ENCODE results near the gene MPHOSPH9. TPM values are rescaled to one million over a fixed set of nuclear protein-coding genes. Genes with fewer than 3 reads are reported as not detected.

MPHOSPH9 gene
- total RNA-seq, 1 experiment from 2014 or later, result 43.1 TPM

DNA sequence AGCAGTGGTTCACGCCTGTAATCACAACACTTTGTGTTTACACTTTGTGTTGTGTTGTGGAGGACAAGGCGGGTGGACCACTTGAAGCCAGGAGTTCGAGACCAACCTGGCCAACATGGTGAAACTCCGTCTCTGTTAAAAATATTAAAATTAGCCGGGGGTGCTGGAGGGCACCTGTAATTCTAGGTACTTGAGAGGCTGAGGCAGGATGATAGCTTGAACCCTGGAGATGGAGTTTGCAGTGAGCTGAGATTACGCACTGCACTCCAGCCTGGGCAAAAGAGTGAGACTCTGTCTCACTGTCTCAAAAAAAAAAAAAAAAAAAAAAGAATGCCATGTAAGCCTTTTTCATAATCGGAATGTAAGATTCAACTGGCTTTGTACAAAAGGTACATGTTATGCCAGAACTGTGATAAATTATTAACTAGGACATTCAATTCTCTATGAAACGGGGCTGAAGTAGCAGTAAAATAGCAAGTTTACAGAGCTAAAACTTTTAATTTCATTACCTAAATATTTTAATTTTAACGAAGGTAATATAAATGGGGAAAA, 68.2 kb downstream of the MPHOSPH9 start:
- Mint-ChIP-seq H3K9me3 (ENCODE audit: unreplicated experiment) (no peaks in the 10 kb centered on the region), H3K27me3 (ENCODE audit: insufficient read depth, unreplicated experiment) (no peaks in the 10 kb centered on the region), H3K4me1 (ENCODE audit: low read depth, unreplicated experiment) (peaks cover 10% of the 10 kb centered on the region), H3K4me3 (ENCODE audit: unreplicated experiment) (no peak overlapping the region), H3K36me3 (ENCODE audit: insufficient read depth, unreplicated experiment) (peaks cover 11% of the 10 kb centered on the region), H3K27ac (ENCODE audit: unreplicated experiment) (no peak overlapping the region)
- POLR2A ChIA-PET, result no interaction called here
- Histone ChIP-seq H3K4me1 (peaks cover 7% of the 10 kb centered on the region; the same call in 1 of the 2 replicates), H3K27me3 (replicated peaks; ENCODE audit: control insufficient read depth, insufficient read depth, low read length) (no peaks in the 10 kb centered on the region), H3K9me3 (no peaks in the 10 kb centered on the region), H3K36me3 (ENCODE audit: control insufficient read depth, insufficient read depth, low read length) (no peaks in the 10 kb centered on the region), H3K4me3 (ENCODE audit: low read depth, low read length) (no peak overlapping the region)
- DNase-seq, result no peak
- intact Hi-C loops (cut with micrococcal nuclease; ENCODE audit: unreplicated experiment), result loop anchor here (5.0 kb wide), 1 partner anchor 58 kb away; no protein-coding TSS in a partner anchor
- CTCF ChIA-PET, result no interaction called here
- TF ChIP-seq, protein P1, sequence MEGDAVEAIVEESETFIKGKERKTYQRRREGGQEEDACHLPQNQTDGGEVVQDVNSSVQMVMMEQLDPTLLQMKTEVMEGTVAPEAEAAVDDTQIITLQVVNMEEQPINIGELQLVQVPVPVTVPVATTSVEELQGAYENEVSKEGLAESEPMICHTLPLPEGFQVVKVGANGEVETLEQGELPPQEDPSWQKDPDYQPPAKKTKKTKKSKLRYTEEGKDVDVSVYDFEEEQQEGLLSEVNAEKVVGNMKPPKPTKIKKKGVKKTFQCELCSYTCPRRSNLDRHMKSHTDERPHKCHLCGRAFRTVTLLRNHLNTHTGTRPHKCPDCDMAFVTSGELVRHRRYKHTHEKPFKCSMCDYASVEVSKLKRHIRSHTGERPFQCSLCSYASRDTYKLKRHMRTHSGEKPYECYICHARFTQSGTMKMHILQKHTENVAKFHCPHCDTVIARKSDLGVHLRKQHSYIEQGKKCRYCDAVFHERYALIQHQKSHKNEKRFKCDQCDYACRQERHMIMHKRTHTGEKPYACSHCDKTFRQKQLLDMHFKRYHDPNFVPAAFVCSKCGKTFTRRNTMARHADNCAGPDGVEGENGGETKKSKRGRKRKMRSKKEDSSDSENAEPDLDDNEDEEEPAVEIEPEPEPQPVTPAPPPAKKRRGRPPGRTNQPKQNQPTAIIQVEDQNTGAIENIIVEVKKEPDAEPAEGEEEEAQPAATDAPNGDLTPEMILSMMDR (IDR thresholded peaks at IDR 0.05; ENCODE audit: insufficient read depth in 1 of 2, low read depth in 1 of 2, low read length in 1 of 2, severe bottlenecking in 1 of 2, unreplicated experiment in 1 of 2), result no peak
- no TSS peak for BruUV-seq (replicated peaks)

DNA sequence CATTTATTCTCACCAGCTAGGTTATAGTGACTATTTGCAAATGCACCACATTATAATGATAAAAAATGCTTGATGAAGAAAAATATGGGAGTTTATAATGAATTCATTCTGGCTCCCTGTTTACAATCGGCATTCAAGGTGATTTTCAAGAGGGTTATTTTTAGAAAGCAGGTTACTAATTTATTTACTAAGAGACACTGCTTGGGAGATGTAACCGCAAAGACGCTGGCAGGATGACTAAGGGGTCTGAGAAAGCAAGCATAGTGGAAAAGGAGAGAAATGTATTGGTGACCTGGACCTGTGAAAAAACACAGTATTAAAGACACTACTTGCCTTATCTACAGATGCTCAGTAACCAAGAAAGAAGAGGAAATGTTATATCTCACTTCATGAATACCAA, 68.7 kb downstream of the MPHOSPH9 start:
- Histone ChIP-seq H3K4me1 (peaks cover 7% of the 10 kb centered on the region; the same call in 1 of the 2 replicates), H3K9me3 (no peaks in the 10 kb centered on the region), H3K4me3 (ENCODE audit: low read depth, low read length) (no peak overlapping the region), H3K36me3 (ENCODE audit: control insufficient read depth, insufficient read depth, low read length) (no peaks in the 10 kb centered on the region), H3K27me3 (replicated peaks; ENCODE audit: control insufficient read depth, insufficient read depth, low read length) (no peaks in the 10 kb centered on the region)
- POLR2A ChIA-PET, result no interaction called here
- no peak overlapping the region for H3K27ac Mint-ChIP-seq (ENCODE audit: unreplicated experiment)
- no peak for DNase-seq
- peaks cover 11% of the 10 kb centered on the region for H3K36me3 Mint-ChIP-seq (ENCODE audit: insufficient read depth, unreplicated experiment)
- no peaks in the 10 kb centered on the region for H3K9me3 Mint-ChIP-seq (ENCODE audit: unreplicated experiment)
- H3K4me3 Mint-ChIP-seq (ENCODE audit: unreplicated experiment), result no peak overlapping the region
- TF ChIP-seq, protein P1 (IDR thresholded peaks at IDR 0.05; ENCODE audit: insufficient read depth in 1 of 2, low read depth in 1 of 2, low read length in 1 of 2, severe bottlenecking in 1 of 2, unreplicated experiment in 1 of 2), result no peak
- no peaks in the 10 kb centered on the region for H3K27me3 Mint-ChIP-seq (ENCODE audit: insufficient read depth, unreplicated experiment)
- CTCF ChIA-PET, result no interaction called here
- peaks cover 10% of the 10 kb centered on the region for H3K4me1 Mint-ChIP-seq (ENCODE audit: low read depth, unreplicated experiment)
- intact Hi-C loops (cut with micrococcal nuclease; ENCODE audit: unreplicated experiment), result loop anchor here (5.0 kb wide), 1 partner anchor 58 kb away; no protein-coding TSS in a partner anchor
- BruUV-seq (replicated peaks), result no TSS peak

DNA sequence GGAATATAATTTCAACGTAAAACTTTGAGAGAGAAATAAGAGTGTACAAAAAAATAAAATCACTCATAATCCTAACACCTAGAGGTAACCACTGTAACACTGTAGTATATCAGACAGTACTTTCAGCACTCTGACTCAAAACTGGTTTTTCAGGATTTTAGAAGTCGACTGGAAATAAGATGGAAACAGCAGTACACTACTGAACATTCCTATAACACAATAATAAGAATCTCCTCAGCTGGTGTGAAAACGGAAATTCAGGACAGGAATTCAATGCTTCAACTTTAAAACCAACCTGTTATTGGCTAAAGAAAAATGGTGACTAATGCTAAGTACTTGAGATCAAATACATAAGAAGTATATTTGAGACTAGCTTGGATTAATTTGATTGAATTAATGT, 69.7 kb downstream of the MPHOSPH9 start:
- no peaks in the 10 kb centered on the region for H3K27me3 ChIP-seq (replicated peaks; ENCODE audit: control insufficient read depth, insufficient read depth, low read length)
- Mint-ChIP-seq H3K9me3 (ENCODE audit: unreplicated experiment) (no peaks in the 10 kb centered on the region), H3K4me1 (ENCODE audit: low read depth, unreplicated experiment) (peaks cover 5% of the 10 kb centered on the region), H3K27me3 (ENCODE audit: insufficient read depth, unreplicated experiment) (no peaks in the 10 kb centered on the region), H3K36me3 (ENCODE audit: insufficient read depth, unreplicated experiment) (peaks cover 11% of the 10 kb centered on the region), H3K4me3 (ENCODE audit: unreplicated experiment) (no peak overlapping the region), H3K27ac (ENCODE audit: unreplicated experiment) (no peak overlapping the region)
- intact Hi-C loops (cut with micrococcal nuclease; ENCODE audit: unreplicated experiment), result loop anchor here (5.0 kb wide), 1 partner anchor 59 kb away; no protein-coding TSS in a partner anchor
- H3K36me3 ChIP-seq (ENCODE audit: control insufficient read depth, insufficient read depth, low read length), result no peaks in the 10 kb centered on the region
- POLR2A ChIA-PET, result no interaction called here
- peaks cover 7% of the 10 kb centered on the region; the same call in 1 of the 2 replicates for H3K4me1 ChIP-seq
- no TSS peak for BruUV-seq (replicated peaks)
- H3K9me3 ChIP-seq, result no peaks in the 10 kb centered on the region
- no peak overlapping the region for H3K4me3 ChIP-seq (ENCODE audit: low read depth, low read length)
- CTCF ChIA-PET, result no interaction called here
- TF ChIP-seq, protein P1 (IDR thresholded peaks at IDR 0.05; ENCODE audit: insufficient read depth in 1 of 2, low read depth in 1 of 2, low read length in 1 of 2, severe bottlenecking in 1 of 2, unreplicated experiment in 1 of 2), result no peak
- DNase-seq, result no peak
